Fibroblast of lung (primary cell): Measurements from ENCODE around the gene LAMP5.

ENCODE experiments used
- CTCF ChIP-seq, 2 donors: IDR thresholded peaks in 1 of 2; conservative IDR thresholded peaks in 1 of 2; 1 replicate in 1 of 2; 2 replicates in 1 of 2; pipeline ENCODE4 v1.5.1; 2011 to 2012; ENCODE audit warnings: low read length in 2 of 2, control low read depth in 1 of 2, inconsistent platforms in 1 of 2, low read depth in 1 of 2, mild to moderate bottlenecking in 1 of 2
- EZH2 ChIP-seq: IDR thresholded peaks from 2 replicates; pipeline ENCODE4 v1.5.1; 2012; ENCODE audit warnings: low read length, control low read depth, mild to moderate bottlenecking; ENCODE audit errors: missing control alignments

- no peak for TF ChIP-seq CTCF (conservative IDR thresholded peaks at IDR 0.05 in 1 of 2, IDR thresholded peaks at IDR 0.05 in 1 of 2; ENCODE audit: low read depth in 1 of 2, low read length in 2 of 2)
- TF ChIP-seq EZH2, result no peak
Observed at GRCh38 chr20:9480066-9480465, 34.3 kb upstream of the LAMP5 start.
